Esophagus (tissue), 2 donors: ENCODE measurements around the gene CNPPD1. TPM values are rescaled to one million over a fixed set of nuclear protein-coding genes. Genes with fewer than 3 reads are reported as not detected.

Experiments
- H3K27ac ChIP-seq, 2 donors: one replicate each; pipeline ENCODE4 v1.5.1; 2013; ENCODE audit warnings: low read depth in 2 of 2, mild to moderate bottlenecking in 2 of 2, inconsistent platforms in 1 of 2, low read length in 1 of 2, moderate library complexity in 1 of 2
- H3K27me3 ChIP-seq, 2 donors: one replicate each; pipeline ENCODE4 v1.6.1; 2013; ENCODE audit warnings: low read length in 2 of 2, control low read depth in 1 of 2, mild to moderate bottlenecking in 1 of 2; ENCODE audit not compliant: insufficient read depth in 2 of 2, control insufficient read depth in 1 of 2
- H3K36me3 ChIP-seq, 2 donors: one replicate each; pipeline ENCODE4 v1.6.1; 2013; ENCODE audit warnings: low read length in 1 of 2; ENCODE audit not compliant: control insufficient read depth in 2 of 2, insufficient read depth in 2 of 2
- H3K4me1 ChIP-seq, 2 donors: one replicate each; pipeline ENCODE4 v1.6.1; 2013; ENCODE audit warnings: low read length in 1 of 2; ENCODE audit not compliant: control insufficient read depth in 2 of 2, insufficient read depth in 2 of 2
- H3K4me3 ChIP-seq, 2 donors: one replicate each; pipeline ENCODE4 v1.5.1; 2013; ENCODE audit warnings: low read length in 2 of 2, mild to moderate bottlenecking in 2 of 2, low read depth in 1 of 2, moderate library complexity in 1 of 2
- H3K9me3 ChIP-seq, 2 donors: one replicate each; pipeline ENCODE4 v1.6.1; 2013; ENCODE audit warnings: mild to moderate bottlenecking in 2 of 2, low read depth in 1 of 2, low read length in 1 of 2, moderate library complexity in 1 of 2; ENCODE audit not compliant: control insufficient read depth in 2 of 2, insufficient read depth in 1 of 2
- WGBS, 2 donors: extraction: QIAGEN DNeasy Blood & Tissue Kit; methylation state at CpG; one replicate each; pipeline ENCODE4 v1.1.7; 2013; 5-methylcytosine and 5-hydroxymethylcytosine counted together
- polyA plus RNA-seq, 2 donors: library from polyadenylated mRNA; stranded (reverse); fragments of 200-250 nt; gene quantifications; one replicate each; pipeline ENCODE4 v1.2.3, GENCODE V29; 2013
- donor health status: healthy with polysubstance abuse.
- donor health status: Bipolar disorder and iron deficiency.

The CNPPD1 gene
- polyA plus RNA-seq = 10 to 100 TPM; 39.5 to 50.6 TPM

- no peaks in the 10 kb centered on the region for H3K9me3 ChIP-seq
- 0% methylated on average over 42 to 69 of the region's 69 CpGs for WGBS, 2 donors
- H3K4me1 ChIP-seq = peaks cover 0 to 8% of the 10 kb centered on the region in 2 donors
Observed at GRCh38 chr2:219176818-219177551, at the start of gene CNPPD1. TSS of gene CNPPD1 (minus strand) at chr2:219176925. CDS start at chr2:219176828, 97 bp downstream.

GRCh38 chr2:219225350-219225749 is 48.6 kb upstream of the CNPPD1 start:
- no peak overlapping the region for H3K4me3 ChIP-seq
- no peaks in the 10 kb centered on the region for H3K9me3 ChIP-seq

More at GRCh38 chr2:219176818-219177551, at the start of gene CNPPD1:
- Histone ChIP-seq H3K27me3 (no peaks in the 10 kb centered on the region), H3K36me3 (peaks cover 5 to 37% of the 10 kb centered on the region in 2 donors), H3K27ac (peak within 1 kb of the TSS; percentile 99), H3K4me3 (peak within 1 kb of the TSS; percentile 80 to 99)

GRCh38 chr2:219223831-219224610 is 47.3 kb upstream of the CNPPD1 start:
- Histone ChIP-seq H3K4me1 (peaks cover 9 to 17% of the 10 kb centered on the region in 2 donors), H3K36me3 (peaks cover 30 to 61% of the 10 kb centered on the region in 2 donors), H3K27me3 (no peaks in the 10 kb centered on the region), H3K9me3 (no peaks in the 10 kb centered on the region), H3K4me3 (no peak overlapping the region), H3K27ac (no peak overlapping the region)
- 92 to 94% methylated on average over 31 of the region's 31 CpGs for WGBS, 2 donors

More at GRCh38 chr2:219225350-219225749, 48.6 kb upstream of the CNPPD1 start:
- 82 to 85% methylated on average over 3 of the region's 3 CpGs for WGBS, 2 donors
- H3K27me3 ChIP-seq = no peaks in the 10 kb centered on the region
- peaks cover 30 to 52% of the 10 kb centered on the region in 2 donors for H3K36me3 ChIP-seq
- H3K4me1 ChIP-seq = peaks cover 9 to 10% of the 10 kb centered on the region in 2 donors
- H3K27ac ChIP-seq = no peak overlapping the region

- Histone ChIP-seq H3K27ac (no peak overlapping the region), H3K4me3 (no peak overlapping the region), H3K4me1 (peaks cover 0 to 11% of the 10 kb centered on the region in 2 donors), H3K27me3 (no peaks in the 10 kb centered on the region), H3K36me3 (peaks cover 30 to 61% of the 10 kb centered on the region in 2 donors), H3K9me3 (no peaks in the 10 kb centered on the region)
- WGBS, 2 donors = 94% methylated on average over 16 of the region's 16 CpGs
Observed at GRCh38 chr2:219221957-219222518, 45.3 kb upstream of the CNPPD1 start.

GRCh38 chr2:219220652-219221402 is 44.1 kb upstream of the CNPPD1 start:
- Histone ChIP-seq H3K27me3 (no peaks in the 10 kb centered on the region), H3K36me3 (peaks cover 27 to 66% of the 10 kb centered on the region in 2 donors), H3K27ac (no peak overlapping the region), H3K4me1 (peaks cover 0 to 11% of the 10 kb centered on the region in 2 donors), H3K4me3 (no peak overlapping the region), H3K9me3 (no peaks in the 10 kb centered on the region)
- WGBS, 2 donors = 90 to 92% methylated on average over 18 to 19 of the region's 19 CpGs

- WGBS, 2 donors = 89 to 90% methylated on average over 18 of the region's 18 CpGs
- Histone ChIP-seq H3K36me3 (peaks cover 26 to 59% of the 10 kb centered on the region in 2 donors), H3K9me3 (no peaks in the 10 kb centered on the region), H3K4me1 (peaks cover 0 to 11% of the 10 kb centered on the region in 2 donors), H3K4me3 (no peak overlapping the region), H3K27ac (peak overlapping the region; percentile 80 to 81), H3K27me3 (no peaks in the 10 kb centered on the region)
Observed at GRCh38 chr2:219219784-219220532, 43.2 kb upstream of the CNPPD1 start.

GRCh38 chr2:219218732-219219701 is 42.3 kb upstream of the CNPPD1 start, which contains the start of gene ABCB6:
TSS of gene ABCB6 (minus strand) at chr2:219218958. CDS start at chr2:219218673, 285 bp downstream.
- H3K4me1 ChIP-seq = peaks cover 0 to 11% of the 10 kb centered on the region in 2 donors
- H3K27ac ChIP-seq = peak within 1 kb of the TSS; percentile 96 to 97
- peak within 1 kb of the TSS; percentile 43 to 47 for H3K4me3 ChIP-seq
- H3K27me3 ChIP-seq = no peaks in the 10 kb centered on the region
- WGBS, 2 donors = 10 to 12% methylated on average over 61 to 71 of the region's 71 CpGs
- no peaks in the 10 kb centered on the region for H3K9me3 ChIP-seq
- H3K36me3 ChIP-seq = peaks cover 18 to 53% of the 10 kb centered on the region in 2 donors

- no peaks in the 10 kb centered on the region for H3K27me3 ChIP-seq
- peak overlapping the region; percentile 43 to 47 for H3K4me3 ChIP-seq
- WGBS, 2 donors = 0 to 1% methylated on average over 36 to 37 of the region's 37 CpGs
- H3K36me3 ChIP-seq = peaks cover 14 to 51% of the 10 kb centered on the region in 2 donors
- no peaks in the 10 kb centered on the region for H3K9me3 ChIP-seq
- H3K27ac ChIP-seq = peak overlapping the region; percentile 96 to 97
- H3K4me1 ChIP-seq = peaks cover 0 to 11% of the 10 kb centered on the region in 2 donors
Observed at GRCh38 chr2:219218217-219218731, 41.5 kb upstream of the CNPPD1 start.
